ENCODE measurements around the gene SLC9B2. TPM values are rescaled to one million over a fixed set of nuclear protein-coding genes. Genes with fewer than 3 reads are reported as not detected.
A peak's percentile ranks its signal among the peaks of the same experiment; 100 is the strongest.

The SLC9B2 gene
- total RNA-seq, 1 experiment from 2014 or later: 12.2 TPM

- DNase-seq (ENCODE audit: low read depth): peak; percentile 69
Observed at GRCh38 chr4:103075894-103076746, 441 bp downstream of the SLC9B2 start.

GRCh38 chr4:103075435-103075893 is 1.1 kb downstream of the SLC9B2 start:
- peak; percentile 32 for DNase-seq (ENCODE audit: low read depth)

GRCh38 chr4:103074744-103075434 is 1.7 kb downstream of the SLC9B2 start:
- no peak for DNase-seq (ENCODE audit: low read depth)

- DNase-seq (ENCODE audit: low read depth): no peak
Observed at GRCh38 chr4:103073792-103074438, 2.6 kb downstream of the SLC9B2 start.

- peak; percentile 62 for DNase-seq (ENCODE audit: low read depth)
Observed at GRCh38 chr4:103067841-103068547, 8.6 kb downstream of the SLC9B2 start.

- DNase-seq (ENCODE audit: low read depth): no peak
Observed at GRCh38 chr4:103060453-103061148, 16.0 kb downstream of the SLC9B2 start.

- no peak for DNase-seq (ENCODE audit: low read depth)
Observed at GRCh38 chr4:103054030-103054429, 22.5 kb downstream of the SLC9B2 start.

- DNase-seq (ENCODE audit: low read depth): no peak
Observed at GRCh38 chr4:103052779-103053178, 23.8 kb downstream of the SLC9B2 start.

GRCh38 chr4:103052145-103052544 is 24.4 kb downstream of the SLC9B2 start:
- DNase-seq (ENCODE audit: low read depth): no peak

GRCh38 chr4:103050736-103051436 is 25.7 kb downstream of the SLC9B2 start:
- peak; percentile 10 for DNase-seq (ENCODE audit: low read depth)

- peak; percentile 28 for DNase-seq (ENCODE audit: low read depth)
Observed at GRCh38 chr4:103046416-103047290, 29.9 kb downstream of the SLC9B2 start.

GRCh38 chr4:103044183-103044582 is 32.4 kb downstream of the SLC9B2 start:
- no peak for DNase-seq (ENCODE audit: low read depth)

GRCh38 chr4:103036169-103036568 is 40.4 kb downstream of the SLC9B2 start:
- no peak for DNase-seq (ENCODE audit: low read depth)

GRCh38 chr4:103032574-103032973 is 44.0 kb downstream of the SLC9B2 start:
- DNase-seq (ENCODE audit: low read depth): no peak

- DNase-seq (ENCODE audit: low read depth): no peak
Observed at GRCh38 chr4:103030791-103031190, 45.8 kb downstream of the SLC9B2 start.

GRCh38 chr4:103029300-103029699 is 47.3 kb downstream of the SLC9B2 start:
- no peak for DNase-seq (ENCODE audit: low read depth)

- DNase-seq (ENCODE audit: low read depth): peak; percentile 20
Observed at GRCh38 chr4:103026868-103027267, 49.7 kb downstream of the SLC9B2 start.

- DNase-seq (ENCODE audit: low read depth): no peak
Observed at GRCh38 chr4:103024996-103025395, 51.6 kb downstream of the SLC9B2 start.

- DNase-seq (ENCODE audit: low read depth): no peak
Observed at GRCh38 chr4:103021120-103021519, 55.4 kb downstream of the SLC9B2 start.
